Lower lobe of right lung (tissue), 2 donors: ENCODE data around the gene DUSP22. TPM values are rescaled to one million over a fixed set of nuclear protein-coding genes. Genes with fewer than 3 reads are reported as not detected.

Experiments
- ATAC-seq, 2 donors: fragments of 200-7000 bp; cut with Tn5 transposase; one replicate each; pipeline ENCODE4 v1.9.1; 2020 to 2022; ENCODE audit warnings: mild to moderate bottlenecking in 2 of 2, moderate library complexity in 2 of 2
- DNase-seq: peaks from one replicate; pipeline ENCODE4 v3.0.0-alpha.2; 2020
- H3K27ac ChIP-seq: fragments of 200-600 bp; one replicate; pipeline ENCODE4 v1.8.0; 2022
- H3K27me3 ChIP-seq: fragments of 200-600 bp; one replicate; pipeline ENCODE4 v1.8.0; 2022; ENCODE audit warnings: low read depth
- H3K36me3 ChIP-seq: fragments of 200-600 bp; one replicate; pipeline ENCODE4 v1.8.0; 2022; ENCODE audit warnings: mild to moderate bottlenecking
- H3K4me1 ChIP-seq: fragments of 200-600 bp; one replicate; pipeline ENCODE4 v1.8.0; 2022
- H3K4me3 ChIP-seq: fragments of 200-600 bp; one replicate; pipeline ENCODE4 v1.8.0; 2022; ENCODE audit warnings: mild to moderate bottlenecking
- H3K9me3 ChIP-seq: fragments of 200-600 bp; one replicate; pipeline ENCODE4 v1.8.0; 2022
- intact Hi-C: fragments of 100-400 bp; cut with DNase I; formaldehyde crosslinking; loops from one replicate; pipeline ENCODE4 v1.11.0; 2022
- total RNA-seq: library from RNA; stranded (reverse); fragmentation: NEBNext Ultra II Directional; extraction: Animal tissue kit (Norgen Biotek cat#: 25700); gene quantifications from one replicate; pipeline ENCODE4 v1.2.1, GENCODE V29; 2021
- TF ChIP-seq, protein P1 (sequence below): fragments of 200-600 bp; IDR thresholded peaks from one replicate; pipeline ENCODE4 v1.8.0; 2022; ENCODE audit warnings: antibody characterized with exemption, mild to moderate bottlenecking
- donor health status: DM: no; HTN: yes; CAD: no; lungs with severe emphysema.

Gene DUSP22
- total RNA-seq, 1 donor from 2014 or later: 66.4 TPM

DNA sequence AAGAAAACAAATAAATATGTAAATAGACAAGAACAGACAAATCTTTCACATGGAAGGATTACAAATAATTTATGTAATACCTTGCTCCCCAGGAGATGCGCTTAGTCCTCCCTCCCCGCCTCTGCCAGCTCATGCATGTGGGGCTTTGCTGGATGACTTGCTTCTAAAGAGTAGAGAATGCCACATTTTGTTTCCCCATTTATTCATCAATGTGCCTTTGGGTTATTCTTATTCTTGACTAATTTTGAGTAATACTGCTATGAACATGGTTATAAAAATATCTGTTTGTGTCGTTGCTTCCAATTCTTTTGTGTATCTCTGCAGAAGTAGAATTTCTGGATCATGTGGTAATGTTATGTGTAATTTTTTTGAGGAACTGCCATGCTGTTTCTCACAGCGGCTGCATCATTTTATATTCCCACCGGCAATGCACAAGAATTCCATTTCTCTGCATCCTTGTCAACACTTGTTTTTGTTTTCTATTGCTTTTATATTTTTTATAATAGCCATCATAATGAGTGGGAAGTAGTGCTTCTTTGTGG is 23.8 kb upstream of the DUSP22 start:
- Histone ChIP-seq H3K4me3 (no peak overlapping the region), H3K9me3 (no peaks in the 10 kb centered on the region), H3K27ac (no peak overlapping the region), H3K27me3 (no peaks in the 10 kb centered on the region), H3K36me3 (no peaks in the 10 kb centered on the region), H3K4me1 (no peaks in the 10 kb centered on the region)
- intact Hi-C loops: no loop called here
- DNase-seq (no peak), ATAC-seq (no peak)
- TF ChIP-seq, protein P1, sequence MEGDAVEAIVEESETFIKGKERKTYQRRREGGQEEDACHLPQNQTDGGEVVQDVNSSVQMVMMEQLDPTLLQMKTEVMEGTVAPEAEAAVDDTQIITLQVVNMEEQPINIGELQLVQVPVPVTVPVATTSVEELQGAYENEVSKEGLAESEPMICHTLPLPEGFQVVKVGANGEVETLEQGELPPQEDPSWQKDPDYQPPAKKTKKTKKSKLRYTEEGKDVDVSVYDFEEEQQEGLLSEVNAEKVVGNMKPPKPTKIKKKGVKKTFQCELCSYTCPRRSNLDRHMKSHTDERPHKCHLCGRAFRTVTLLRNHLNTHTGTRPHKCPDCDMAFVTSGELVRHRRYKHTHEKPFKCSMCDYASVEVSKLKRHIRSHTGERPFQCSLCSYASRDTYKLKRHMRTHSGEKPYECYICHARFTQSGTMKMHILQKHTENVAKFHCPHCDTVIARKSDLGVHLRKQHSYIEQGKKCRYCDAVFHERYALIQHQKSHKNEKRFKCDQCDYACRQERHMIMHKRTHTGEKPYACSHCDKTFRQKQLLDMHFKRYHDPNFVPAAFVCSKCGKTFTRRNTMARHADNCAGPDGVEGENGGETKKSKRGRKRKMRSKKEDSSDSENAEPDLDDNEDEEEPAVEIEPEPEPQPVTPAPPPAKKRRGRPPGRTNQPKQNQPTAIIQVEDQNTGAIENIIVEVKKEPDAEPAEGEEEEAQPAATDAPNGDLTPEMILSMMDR: no peak

DNA sequence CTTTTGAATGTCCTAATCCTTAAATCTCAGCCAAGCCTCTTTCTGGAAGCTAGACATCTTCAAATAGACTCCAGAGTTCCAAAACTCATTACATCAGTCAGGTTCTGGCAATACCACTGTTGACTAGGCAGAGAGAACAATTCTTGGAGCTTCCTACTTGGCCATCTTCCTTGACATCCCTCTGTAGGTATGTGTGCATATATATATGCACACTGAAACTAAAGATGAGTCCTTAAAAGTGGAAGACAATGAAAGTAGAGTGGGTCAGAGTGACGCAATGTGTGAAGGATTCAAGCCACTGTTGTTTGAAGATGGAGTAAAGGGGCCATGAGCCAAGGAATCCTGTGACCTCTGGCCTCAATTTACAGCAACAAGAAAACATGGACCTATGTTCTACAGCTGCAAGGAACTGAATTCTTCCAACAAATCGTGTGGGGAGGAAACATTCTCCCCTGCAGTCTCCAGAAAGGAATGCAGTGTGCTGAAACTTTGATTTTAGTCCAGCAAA is 18.7 kb upstream of the DUSP22 start:
- no peak for ATAC-seq
- H3K4me3 ChIP-seq: no peak overlapping the region
- DNase-seq: no peak
- H3K4me1 ChIP-seq: no peaks in the 10 kb centered on the region
- intact Hi-C loops: no loop called here
- TF ChIP-seq, protein P1: no peak
- H3K36me3 ChIP-seq: no peaks in the 10 kb centered on the region
- no peaks in the 10 kb centered on the region for H3K27me3 ChIP-seq
- no peaks in the 10 kb centered on the region for H3K9me3 ChIP-seq
- no peak overlapping the region for H3K27ac ChIP-seq

DNA sequence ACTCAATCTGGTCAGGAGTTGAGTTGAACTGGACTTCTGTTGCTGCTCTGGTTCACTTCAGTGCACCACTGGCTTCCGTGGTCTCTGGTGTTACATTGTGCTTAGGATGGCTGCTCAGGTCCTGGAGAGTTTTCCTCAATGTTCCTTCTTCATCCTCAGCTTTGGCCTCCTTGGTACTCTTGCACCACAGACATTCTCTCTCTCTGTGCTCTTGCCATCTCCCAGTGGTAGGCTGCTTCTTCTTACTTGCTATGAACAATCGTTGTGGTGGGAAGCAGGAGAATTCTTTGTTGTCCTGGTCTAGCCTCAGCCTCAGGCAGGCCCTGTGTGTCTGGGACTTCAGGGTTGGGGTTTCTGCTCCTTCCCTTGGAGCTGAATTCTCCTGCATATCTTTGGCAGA is 14.5 kb upstream of the DUSP22 start:
- no peak overlapping the region for H3K27ac ChIP-seq
- ATAC-seq: no peak
- no peaks in the 10 kb centered on the region for H3K4me1 ChIP-seq
- no peaks in the 10 kb centered on the region for H3K36me3 ChIP-seq
- no peak for DNase-seq
- intact Hi-C loops: no loop called here
- TF ChIP-seq, protein P1: no peak
- H3K27me3 ChIP-seq: no peaks in the 10 kb centered on the region
- no peak overlapping the region for H3K4me3 ChIP-seq
- H3K9me3 ChIP-seq: no peaks in the 10 kb centered on the region

DNA sequence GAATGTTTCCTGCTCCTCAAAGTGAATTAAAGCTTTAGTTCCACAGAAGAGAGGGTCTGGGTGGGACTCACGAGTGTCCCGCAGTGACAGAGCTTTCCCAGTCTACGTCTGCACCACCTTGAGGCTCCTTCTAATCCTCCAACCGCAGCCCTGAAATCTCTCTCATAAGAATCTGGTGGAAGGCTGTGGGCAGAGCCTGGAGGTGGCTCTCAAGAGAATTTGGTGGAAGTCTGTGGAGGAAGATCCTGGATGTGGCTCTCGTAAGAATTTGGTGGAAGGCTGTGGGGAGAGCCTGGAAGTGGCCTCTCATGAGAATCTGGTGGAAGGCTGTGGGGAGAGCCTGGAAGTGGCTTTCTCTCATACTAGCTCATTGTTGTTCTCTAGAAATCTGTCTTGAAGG is 13.8 kb upstream of the DUSP22 start:
- Histone ChIP-seq H3K27ac (no peak overlapping the region), H3K4me1 (no peaks in the 10 kb centered on the region), H3K9me3 (no peaks in the 10 kb centered on the region), H3K4me3 (no peak overlapping the region), H3K27me3 (no peaks in the 10 kb centered on the region), H3K36me3 (no peaks in the 10 kb centered on the region)
- intact Hi-C loops: no loop called here
- no peak for DNase-seq
- TF ChIP-seq, protein P1: no peak
- no peak for ATAC-seq

DNA sequence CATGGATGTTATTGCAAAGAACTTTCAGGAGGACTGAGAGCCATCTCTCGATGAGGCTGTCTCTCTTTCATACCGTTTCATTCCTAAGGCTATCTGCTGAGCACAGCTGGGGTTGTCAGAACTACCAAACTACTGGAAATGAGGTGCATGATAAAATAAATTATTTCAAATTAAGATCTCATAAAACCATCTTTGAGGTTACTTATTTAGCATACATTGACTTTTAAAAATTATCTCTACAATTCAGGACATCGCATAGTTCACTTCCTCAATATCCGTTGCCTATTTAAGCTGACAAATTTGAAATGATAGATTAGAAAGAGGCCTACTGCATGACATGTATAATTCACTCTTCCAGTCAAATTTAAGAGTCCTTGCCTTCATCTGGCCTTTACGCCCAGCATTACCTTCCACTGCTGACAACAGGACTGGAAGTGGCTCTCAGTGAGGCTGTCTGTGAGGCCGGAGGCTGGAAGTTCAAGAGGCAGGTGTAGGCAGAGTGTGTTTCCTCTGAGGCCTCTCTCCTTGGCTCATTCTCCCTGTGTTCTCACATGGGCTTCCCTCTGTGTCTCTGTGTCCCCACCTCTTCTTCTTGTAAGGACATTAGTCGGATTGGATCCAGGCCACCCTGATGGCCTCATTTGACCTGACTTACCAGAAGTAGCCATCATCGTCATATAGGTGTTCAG is 12.8 kb upstream of the DUSP22 start:
- no peak for DNase-seq
- TF ChIP-seq, protein P1: no peak

More for the DNA sequence above, 12.8 kb upstream of the DUSP22 start:
- Histone ChIP-seq H3K9me3 (no peaks in the 10 kb centered on the region), H3K4me3 (no peak overlapping the region), H3K27me3 (no peaks in the 10 kb centered on the region), H3K27ac (no peak overlapping the region), H3K36me3 (no peaks in the 10 kb centered on the region), H3K4me1 (no peaks in the 10 kb centered on the region)
- no peak for ATAC-seq
- intact Hi-C loops: no loop called here
